ENCODE measurements around the gene CCDC184.
A peak's percentile ranks its signal among the peaks of the same experiment; 100 is the strongest.
"Not testable (repeated sequence)": the region's sequence is repeated elsewhere in the genome, so short reads cannot be mapped to it uniquely, and the experiment has no call there.

CCDC184 gene

GRCh38 chr12:48183091-48183875 lies at the start of gene CCDC184:
Gene CCDC184 (plus strand): TSS chr12:48183644. CDS start chr12:48184123, 479 bp downstream.
- peak; percentile 84 for DNase-seq

- no peak for DNase-seq
Measured at GRCh38 chr12:48135027-48135426, 48.4 kb upstream of the CCDC184 start.

- DNase-seq, result no peak
Measured at GRCh38 chr12:48142818-48143674, 40.4 kb upstream of the CCDC184 start.

- no peak for DNase-seq
Measured at GRCh38 chr12:48143898-48144297, 39.5 kb upstream of the CCDC184 start.

- DNase-seq, result no peak
Measured at GRCh38 chr12:48145981-48146380, 37.5 kb upstream of the CCDC184 start.

GRCh38 chr12:48151103-48151771 lies 32.2 kb upstream of the CCDC184 start:
- no peak for DNase-seq

GRCh38 chr12:48155786-48156185 lies 27.7 kb upstream of the CCDC184 start:
- not testable (repeated sequence) for DNase-seq

- DNase-seq, result no peak
Measured at GRCh38 chr12:48156652-48157017, 26.8 kb upstream of the CCDC184 start.

GRCh38 chr12:48157018-48157888 lies 26.2 kb upstream of the CCDC184 start, which contains the start of gene ASB8:
Gene ASB8 (minus strand): TSS chr12:48157515. CDS start chr12:48153496, 4,019 bp downstream.
- peak; percentile 98 for DNase-seq

- DNase-seq, result no peak
Measured at GRCh38 chr12:48157889-48158370, 25.5 kb upstream of the CCDC184 start.

- DNase-seq, result no peak
Measured at GRCh38 chr12:48160046-48160445, 23.4 kb upstream of the CCDC184 start.

GRCh38 chr12:48160807-48161206 lies 22.6 kb upstream of the CCDC184 start:
- DNase-seq, result no peak

- DNase-seq, result no peak
Measured at GRCh38 chr12:48163150-48163747, 20.2 kb upstream of the CCDC184 start.

- DNase-seq, result no peak
Measured at GRCh38 chr12:48164451-48164850, 19.0 kb upstream of the CCDC184 start.

GRCh38 chr12:48165089-48165981 lies 18.1 kb upstream of the CCDC184 start:
- DNase-seq, result no peak

GRCh38 chr12:48169011-48169410 lies 14.4 kb upstream of the CCDC184 start:
- no peak for DNase-seq

- no peak for DNase-seq
Measured at GRCh38 chr12:48175613-48176416, 7.6 kb upstream of the CCDC184 start.

GRCh38 chr12:48176417-48176751 lies 7.1 kb upstream of the CCDC184 start:
- no peak for DNase-seq

- DNase-seq, result no peak
Measured at GRCh38 chr12:48177982-48178381, 5.5 kb upstream of the CCDC184 start.

- no peak for DNase-seq
Measured at GRCh38 chr12:48179466-48179865, 4.0 kb upstream of the CCDC184 start.

Measured in left hindlimb (tissue), 1 donor.